B cell (primary cell): Measurements from ENCODE around the gene FARP2. TPM values are rescaled to one million over a fixed set of nuclear protein-coding genes. Genes with fewer than 3 reads are reported as not detected.

Experiments used
- ATAC-seq: fragments of 200-7000 bp; cut with Tn5 transposase; one replicate; pipeline ENCODE4 v1.10.0; 2021; ENCODE audit warnings: low read depth, mild to moderate bottlenecking, moderate number of reproducible peaks, moderate library complexity
- CTCF ChIA-PET: fragments of 350-600 bp; sonication (Branson Sonifier 250); formaldehyde crosslinking; loops from one replicate; lab custom pipeline; 2021; ENCODE audit warnings: antibody characterized with exemption, inconsistent platforms; lab: Charles Lee
- POLR2A ChIA-PET: fragments of 350-600 bp; sonication (Branson Sonifier 250); formaldehyde crosslinking; loops from one replicate; lab custom pipeline; 2021; ENCODE audit warnings: antibody characterized with exemption; lab: Charles Lee
- DNase-seq: peaks from one replicate; pipeline ENCODE4 v3.0.0; 2013
- H2AFZ ChIP-seq: 2 replicates; pipeline ENCODE4 v1.6.1; 2012; ENCODE audit warnings: mild to moderate bottlenecking, low read depth, low read length; ENCODE audit not compliant: insufficient read depth, poor library complexity, severe bottlenecking
- H3K27ac ChIP-seq, 2 donors: 1 replicate in 1 of 2; 2 replicates in 1 of 2; pipeline ENCODE4 v1.5.1; 2012 to 2013; ENCODE audit warnings: low read length in 2 of 2, mild to moderate bottlenecking in 2 of 2, moderate library complexity in 1 of 2
- H3K27me3 ChIP-seq, 4 experiments: fragments of 200-600 bp in 1 of 4; sonication (generic) in 1 of 4; replicated peaks in 1 of 4; 1 replicate in 2 of 4; 2 replicates in 2 of 4; pipeline versions ENCODE4 v1.6.1 to v1.7.0; 2013 to 2016; ENCODE audit warnings: low read length in 3 of 4, mild to moderate bottlenecking in 2 of 4, mixed read lengths in 1 of 4, moderate library complexity in 1 of 4; ENCODE audit not compliant: insufficient read depth in 4 of 4, control insufficient read depth in 3 of 4; ENCODE audit errors: control extremely low read depth in 1 of 4
- H3K36me3 ChIP-seq, 2 experiments: replicated peaks in 1 of 2; 1 replicate in 1 of 2; 2 replicates in 1 of 2; pipeline versions ENCODE4 v1.6.1 to v1.7.1; 2013; ENCODE audit warnings: low read length in 1 of 2; ENCODE audit not compliant: insufficient read depth in 2 of 2, control insufficient read depth in 1 of 2; ENCODE audit errors: control extremely low read depth in 1 of 2, extremely low read depth in 1 of 2
- H3K4me1 ChIP-seq, 2 donors: fragments of 200-600 bp in 1 of 2; sonication (generic) in 1 of 2; 1 replicate in 1 of 2; 2 replicates in 1 of 2; pipeline versions ENCODE4 v1.5.1 to v1.6.1; 2013 to 2017; ENCODE audit warnings: low read length in 2 of 2; ENCODE audit not compliant: control insufficient read depth in 2 of 2, insufficient read depth in 2 of 2
- H3K4me2 ChIP-seq: replicated peaks from 2 replicates; pipeline ENCODE3; 2012; ENCODE audit warnings: mild to moderate bottlenecking, low read depth, low read length; ENCODE audit not compliant: poor library complexity, severe bottlenecking
- H3K4me3 ChIP-seq, 5 experiments: fragments of 200-600 bp in 1 of 5; sonication (generic) in 1 of 5; 1 replicate in 3 of 5; 2 replicates in 2 of 5; pipeline versions ENCODE4 v1.5.1 to v1.7.0; 2011 to 2016; ENCODE audit warnings: low read length in 4 of 5, mild to moderate bottlenecking in 4 of 5, low read depth in 2 of 5, control low read depth in 1 of 5, moderate library complexity in 1 of 5; ENCODE audit not compliant: insufficient read depth in 1 of 5; ENCODE audit errors: control extremely low read depth in 1 of 5, extremely low read depth in 1 of 5
- H3K79me2 ChIP-seq: fragments of 200-600 bp; sonication (generic); one replicate; pipeline ENCODE4 v1.6.0; 2016; ENCODE audit warnings: low read length; ENCODE audit not compliant: control insufficient read depth, insufficient read depth
- H3K9ac ChIP-seq: fragments of 200-600 bp; sonication (generic); 2 replicates; pipeline ENCODE4 v1.6.1; 2017; ENCODE audit warnings: mild to moderate bottlenecking, low read length, moderate library complexity
- H3K9me3 ChIP-seq, 3 donors: one replicate each; pipeline versions ENCODE4 v1.6.1 to v1.7.1; 2013; ENCODE audit warnings: low read length in 2 of 3; ENCODE audit not compliant: control insufficient read depth in 2 of 3, insufficient read depth in 1 of 3; ENCODE audit errors: control extremely low read depth in 1 of 3
- H4K20me1 ChIP-seq: 2 replicates; pipeline ENCODE4 v1.6.0; 2012; ENCODE audit warnings: mild to moderate bottlenecking, low read length; ENCODE audit not compliant: insufficient read depth, control insufficient read depth, poor library complexity, severe bottlenecking
- H3K27ac Mint-ChIP-seq: one replicate; pipeline ENCODE4 v1.8.0; 2021; ENCODE audit warnings: mixed read lengths
- H3K27me3 Mint-ChIP-seq: one replicate; pipeline ENCODE4 v1.8.0; 2021; ENCODE audit warnings: mixed read lengths
- H3K4me1 Mint-ChIP-seq: one replicate; pipeline ENCODE4 v1.8.0; 2021; ENCODE audit warnings: mixed read lengths
- H3K4me3 Mint-ChIP-seq: one replicate; pipeline ENCODE4 v1.8.0; 2021; ENCODE audit warnings: mixed read lengths
- H3K9me3 Mint-ChIP-seq: one replicate; pipeline ENCODE4 v1.8.0; 2022; ENCODE audit warnings: mixed read lengths; ENCODE audit not compliant: insufficient read depth
- CTCF ChIP-seq: fragments of 200-600 bp; IDR thresholded peaks from one replicate; pipeline ENCODE4 v1.8.0; 2022; ENCODE audit warnings: antibody characterized with exemption, mild to moderate bottlenecking
- EZH2 ChIP-seq: IDR thresholded peaks from 2 replicates; pipeline ENCODE4 v1.6.1; 2012; ENCODE audit warnings: borderline replicate concordance, low read depth, mild to moderate bottlenecking, moderate library complexity, low read length; ENCODE audit not compliant: insufficient read depth, poor library complexity, severe bottlenecking
- WGBS: methylation state at CpG from one replicate; pipeline ENCODE4 v1.1.5; 2013; ENCODE audit warnings: missing lambda C conversion rate; ENCODE audit not compliant: insufficient coverage; 5-methylcytosine and 5-hydroxymethylcytosine counted together
- intact Hi-C: fragments of 100-400 bp; cut with micrococcal nuclease; formaldehyde crosslinking; loops from one replicate; pipeline ENCODE4 v1.10.0; 2022
- polyA plus RNA-seq: library from polyadenylated mRNA; depleted of rRNA; stranded (reverse); fragments of >200 nt; gene quantifications from 2 replicates; pipeline ENCODE4 v1.2.3, GENCODE V29; 2012
- total RNA-seq, 2 donors: library from RNA; stranded (reverse); fragments of 120-200 nt in 1 of 2; gene quantifications; 1 replicate in 1 of 2; 2 replicates in 1 of 2; pipeline versions ENCODE4 v1.2.3 to v1.2.4, GENCODE V29; 2013 to 2022

FARP2 gene
- total and polyA plus RNA-seq, 2 donors (not counting 1 experiment from before 2014, with no cell fraction given) = 37.1 to 114 TPM

GRCh38 chr2:241490825-241491506, 134.9 kb downstream of the FARP2 start:
- no peak overlapping the region for H3K4me3 Mint-ChIP-seq
- DNase-seq (no peak), ATAC-seq (no peak)
- no peaks in the 10 kb centered on the region for H3K4me1 ChIP-seq
- H3K27ac Mint-ChIP-seq = no peak overlapping the region
- H3K27me3 ChIP-seq = no peaks in the 10 kb centered on the region
- no peaks in the 10 kb centered on the region for H3K4me1 Mint-ChIP-seq
- H3K9me3 ChIP-seq = no peaks in the 10 kb centered on the region
- ChIA-PET CTCF (no interaction called here), POLR2A (no interaction called here)
- intact Hi-C loops = no loop called here
- no peaks in the 10 kb centered on the region for H3K79me2 ChIP-seq
- no peaks in the 10 kb centered on the region for H3K27me3 Mint-ChIP-seq
- no peak overlapping the region for H2AFZ ChIP-seq
- no peak overlapping the region for H3K27ac ChIP-seq
- no peaks in the 10 kb centered on the region for H4K20me1 ChIP-seq
- H3K4me3 ChIP-seq = no peak overlapping the region
- H3K4me2 ChIP-seq = no peak overlapping the region
- H3K36me3 ChIP-seq = peaks cover 0 to 39% of the 10 kb centered on the region in 2 experiments
- TF ChIP-seq EZH2 (no peak), CTCF (no peak)
- H3K9me3 Mint-ChIP-seq = no peaks in the 10 kb centered on the region
- no peak overlapping the region for H3K9ac ChIP-seq
- WGBS = 90% methylated on average over 16 of the region's 16 CpGs

- Histone ChIP-seq H3K36me3 (peaks cover 0 to 40% of the 10 kb centered on the region in 2 experiments), H3K9ac (no peak overlapping the region), H3K4me2 (no peak overlapping the region), H3K27ac (no peak overlapping the region), H3K4me1 (no peaks in the 10 kb centered on the region), H3K9me3 (no peaks in the 10 kb centered on the region), H3K4me3 (no peak overlapping the region), H2AFZ (no peak overlapping the region), H3K27me3 (no peaks in the 10 kb centered on the region), H3K79me2 (no peaks in the 10 kb centered on the region), H4K20me1 (no peaks in the 10 kb centered on the region)
- ChIA-PET POLR2A (no interaction called here), CTCF (no interaction called here)
- Mint-ChIP-seq H3K27ac (no peak overlapping the region), H3K9me3 (no peaks in the 10 kb centered on the region), H3K4me1 (no peaks in the 10 kb centered on the region), H3K27me3 (no peaks in the 10 kb centered on the region), H3K4me3 (no peak overlapping the region)
- no peak for DNase-seq
- no peak for ATAC-seq
- 91% methylated on average over 13 of the region's 15 CpGs for WGBS
- intact Hi-C loops = no loop called here
- TF ChIP-seq EZH2 = no peak
- TF ChIP-seq CTCF = no peak
These were observed 135.6 kb downstream of the FARP2 start for GRCh38 chr2:241491549-241492173.
